B cell (primary cell): ENCODE measurements around the gene LRIG1.

Source experiments
- CTCF ChIP-seq: fragments of 200-600 bp; IDR thresholded peaks from one replicate; pipeline ENCODE4 v1.8.0; 2022; ENCODE audit warnings: antibody characterized with exemption, mild to moderate bottlenecking
- EZH2 ChIP-seq: IDR thresholded peaks from 2 replicates; pipeline ENCODE4 v1.6.1; 2012; ENCODE audit warnings: borderline replicate concordance, low read depth, mild to moderate bottlenecking, moderate library complexity, low read length; ENCODE audit not compliant: insufficient read depth, poor library complexity, severe bottlenecking

GRCh38 chr3:66443118-66443803 lies 57.6 kb downstream of the LRIG1 start:
- TF ChIP-seq CTCF: no peak
- TF ChIP-seq EZH2: no peak
